ENCODE measurements around the gene PLAAT5. TPM values are rescaled to one million over a fixed set of nuclear protein-coding genes. Genes with fewer than 3 reads are reported as not detected.

Gene PLAAT5
- total RNA-seq, 1 experiment from 2014 or later: not detected

GRCh38 chr11:63491636-63492372 is 837 bp upstream of the PLAAT5 start:
- TF ChIP-seq SIN3A (IDR thresholded peaks at IDR 0.05; ENCODE audit: low read depth) (no peak), ATF3 (IDR thresholded peaks at IDR 0.05) (no peak), EZH2phosphoT487 (IDR thresholded peaks at IDR 0.05; ENCODE audit: borderline replicate concordance) (no peak)
- Histone ChIP-seq H2AFZ (ENCODE audit: low read depth, low read length, poor library complexity, severe bottlenecking) (no peak overlapping the region), H3K4me1 (ENCODE audit: control insufficient read depth in 1 of 2, insufficient read depth in 2 of 2, low read length in 2 of 2) (no peaks in the 10 kb centered on the region), H3K36me3 (ENCODE audit: control insufficient read depth in 1 of 2, insufficient read depth in 2 of 2, low read length in 2 of 2) (no peaks in the 10 kb centered on the region), H3K9me3 (ENCODE audit: control insufficient read depth in 1 of 2, insufficient read depth in 1 of 2, low read depth in 1 of 2, low read length in 2 of 2) (no peaks in the 10 kb centered on the region), H4K20me1 (ENCODE audit: insufficient read depth) (no peaks in the 10 kb centered on the region), H3K79me2 (ENCODE audit: insufficient read depth, low read length) (no peaks in the 10 kb centered on the region), H3K4me3 (replicated peaks in 1 of 2; ENCODE audit: low read depth in 1 of 2, low read length in 2 of 2) (no peak overlapping the region), H3K27ac (ENCODE audit: low read depth, low read length) (no peak overlapping the region), H3K9me2 (ENCODE audit: insufficient read depth) (no peaks in the 10 kb centered on the region), H3K9ac (ENCODE audit: low read length) (no peak overlapping the region), H3K4me2 (ENCODE audit: low read length) (no peak overlapping the region), H3K27me3 (ENCODE audit: insufficient read depth, low read length) (no peaks in the 10 kb centered on the region)
- DNase-seq (ENCODE audit: low read depth, low spot score) (no peak), ATAC-seq (no peak)
- ChIA-PET POLR2A (no interaction called here), RAD21 (ENCODE audit: low non-redundant PET in 1 of 2, low total read pairs in 2 of 2, uncharacterized antibody in 2 of 2, unreplicated experiment in 2 of 2) (no interaction called here), CTCF (interaction anchor here (4.0 kb wide), 1 partner anchor 12 kb away, joined by 18 read pairs; no protein-coding TSS in a partner anchor)
- intact Hi-C loops (cut with micrococcal nuclease): no loop called here
- no TSS peak for BruUV-seq (replicated peaks)

GRCh38 chr11:63491240-63491587 is 247 bp upstream of the PLAAT5 start:
- POLR2A ChIA-PET: no interaction called here
- no peaks in the 10 kb centered on the region for H4K20me1 ChIP-seq (ENCODE audit: insufficient read depth)
- H3K27ac ChIP-seq (ENCODE audit: low read depth, low read length): no peak overlapping the region
- ATAC-seq (no peak), DNase-seq (ENCODE audit: low read depth, low spot score) (no peak)
- H3K9ac ChIP-seq (ENCODE audit: low read length): no peak overlapping the region
- BruUV-seq (replicated peaks): no TSS peak
- no peak for TF ChIP-seq POLR2A (IDR thresholded peaks at IDR 0.05; ENCODE audit: borderline replicate concordance, extremely low read depth, insufficient read depth, insufficient read length)
- TF ChIP-seq EZH2 (IDR thresholded peaks at IDR 0.05): no peak
- TF ChIP-seq REST (IDR thresholded peaks at IDR 0.05; ENCODE audit: low read depth): no peak
- TF ChIP-seq CEBPB (IDR thresholded peaks at IDR 0.05; ENCODE audit: low read depth): no peak
- no peak for TF ChIP-seq SIN3A (IDR thresholded peaks at IDR 0.05; ENCODE audit: low read depth)
- no peaks in the 10 kb centered on the region for H3K79me2 ChIP-seq (ENCODE audit: insufficient read depth, low read length)
- no peak overlapping the region for H3K4me3 ChIP-seq (replicated peaks in 1 of 2; ENCODE audit: low read depth in 1 of 2, low read length in 2 of 2)
- no peaks in the 10 kb centered on the region for H3K9me3 ChIP-seq (ENCODE audit: control insufficient read depth in 1 of 2, insufficient read depth in 1 of 2, low read depth in 1 of 2, low read length in 2 of 2)
- RAD21 ChIA-PET (ENCODE audit: low non-redundant PET in 1 of 2, low total read pairs in 2 of 2, uncharacterized antibody in 2 of 2, unreplicated experiment in 2 of 2): no interaction called here
- no peaks in the 10 kb centered on the region for H3K4me1 ChIP-seq (ENCODE audit: control insufficient read depth in 1 of 2, insufficient read depth in 2 of 2, low read length in 2 of 2)
- CTCF ChIA-PET: interaction anchor here (4.0 kb wide), 1 partner anchor 12 kb away, joined by 18 read pairs; no protein-coding TSS in a partner anchor
- no peak overlapping the region for H3K4me2 ChIP-seq (ENCODE audit: low read length)
- H3K27me3 ChIP-seq (ENCODE audit: insufficient read depth, low read length): no peaks in the 10 kb centered on the region
- intact Hi-C loops (cut with micrococcal nuclease): no loop called here
- H2AFZ ChIP-seq (ENCODE audit: low read depth, low read length, poor library complexity, severe bottlenecking): no peak overlapping the region
- no peaks in the 10 kb centered on the region for H3K36me3 ChIP-seq (ENCODE audit: control insufficient read depth in 1 of 2, insufficient read depth in 2 of 2, low read length in 2 of 2)
- H3K9me2 ChIP-seq (ENCODE audit: insufficient read depth): no peaks in the 10 kb centered on the region

Data from HCT116 (cell line).